ENCODE results near the gene ZDHHC14.

DNA sequence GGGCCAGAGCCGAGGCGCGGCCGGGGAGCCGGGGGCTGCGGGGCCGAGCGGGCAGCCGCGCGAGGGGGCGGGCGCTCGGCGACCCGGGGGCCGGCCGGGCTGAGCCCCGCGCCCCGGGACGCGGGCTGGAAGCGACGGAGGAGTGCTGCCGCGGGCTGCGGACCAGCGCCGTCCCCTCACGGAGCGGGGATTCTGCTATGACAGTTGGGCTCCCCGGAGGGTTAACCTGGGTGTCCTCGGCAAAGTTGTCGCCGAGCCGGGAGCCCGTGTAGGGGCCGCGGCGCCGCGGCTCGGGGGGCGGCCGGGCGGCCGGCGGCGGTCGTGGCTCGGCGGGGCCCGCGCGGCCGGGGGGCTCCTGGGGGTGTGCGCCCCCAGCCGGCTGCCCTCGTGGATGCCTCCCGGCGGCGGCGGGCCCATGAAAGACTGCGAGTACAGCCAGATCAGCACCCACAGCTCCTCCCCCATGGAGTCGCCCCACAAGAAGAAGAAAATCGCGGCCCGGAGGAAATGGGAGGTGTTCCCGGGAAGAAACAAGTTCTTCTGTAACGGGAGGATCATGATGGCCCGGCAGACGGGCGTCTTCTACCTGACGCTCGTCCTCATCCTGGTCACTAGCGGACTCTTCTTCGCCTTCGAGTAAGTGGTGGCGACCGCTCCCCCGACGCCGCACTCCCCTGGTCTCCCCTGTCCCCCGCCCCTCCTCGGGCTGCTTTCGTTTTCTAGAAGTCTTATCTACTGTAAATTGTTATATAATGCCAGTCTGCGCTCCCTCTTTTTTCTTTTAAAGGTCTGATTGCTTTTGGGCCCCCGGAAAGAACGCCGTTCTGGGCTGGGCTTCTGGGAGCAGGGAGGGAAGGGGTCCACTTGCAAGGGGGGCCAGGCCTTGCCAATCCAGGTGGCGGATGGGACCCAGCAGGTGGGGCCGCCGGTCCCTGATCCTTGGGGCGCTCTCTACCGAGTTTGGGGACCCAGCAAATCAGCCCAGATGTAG, 936 bp downstream of the ZDHHC14 start:
- TF ChIP-seq, protein P1, sequence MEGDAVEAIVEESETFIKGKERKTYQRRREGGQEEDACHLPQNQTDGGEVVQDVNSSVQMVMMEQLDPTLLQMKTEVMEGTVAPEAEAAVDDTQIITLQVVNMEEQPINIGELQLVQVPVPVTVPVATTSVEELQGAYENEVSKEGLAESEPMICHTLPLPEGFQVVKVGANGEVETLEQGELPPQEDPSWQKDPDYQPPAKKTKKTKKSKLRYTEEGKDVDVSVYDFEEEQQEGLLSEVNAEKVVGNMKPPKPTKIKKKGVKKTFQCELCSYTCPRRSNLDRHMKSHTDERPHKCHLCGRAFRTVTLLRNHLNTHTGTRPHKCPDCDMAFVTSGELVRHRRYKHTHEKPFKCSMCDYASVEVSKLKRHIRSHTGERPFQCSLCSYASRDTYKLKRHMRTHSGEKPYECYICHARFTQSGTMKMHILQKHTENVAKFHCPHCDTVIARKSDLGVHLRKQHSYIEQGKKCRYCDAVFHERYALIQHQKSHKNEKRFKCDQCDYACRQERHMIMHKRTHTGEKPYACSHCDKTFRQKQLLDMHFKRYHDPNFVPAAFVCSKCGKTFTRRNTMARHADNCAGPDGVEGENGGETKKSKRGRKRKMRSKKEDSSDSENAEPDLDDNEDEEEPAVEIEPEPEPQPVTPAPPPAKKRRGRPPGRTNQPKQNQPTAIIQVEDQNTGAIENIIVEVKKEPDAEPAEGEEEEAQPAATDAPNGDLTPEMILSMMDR (IDR thresholded peaks at IDR 0.05), result no peak
- no peak for TF ChIP-seq POLR2A (IDR thresholded peaks at IDR 0.05)

All from Peyer's patch (tissue), 4 donors.